Kidney tubule cell (primary cell): ENCODE measurements around the gene CDKN2AIP.
A peak's percentile ranks its signal among the peaks of the same experiment; 100 is the strongest.
"Not testable (repeated sequence)": the region's sequence is repeated elsewhere in the genome, so short reads cannot be mapped to it uniquely, and the experiment has no call there.

Experiments
- DNase-seq: peaks from one replicate; pipeline ENCODE4 v3.0.0-alpha.2; 2018; ENCODE audit warnings: low spot score

Gene CDKN2AIP

GRCh38 chr4:183413234-183414200 is 30.9 kb upstream of the CDKN2AIP start:
- DNase-seq = no peak

GRCh38 chr4:183416879-183417755 is 27.3 kb upstream of the CDKN2AIP start:
- no peak for DNase-seq

GRCh38 chr4:183422962-183423631 is 21.3 kb upstream of the CDKN2AIP start:
- DNase-seq = peak; percentile 96

- peak; percentile 33 for DNase-seq
Observed at GRCh38 chr4:183424109-183424744, 20.2 kb upstream of the CDKN2AIP start.

GRCh38 chr4:183426507-183426906 is 17.9 kb upstream of the CDKN2AIP start:
- DNase-seq = no peak

- no peak for DNase-seq
Observed at GRCh38 chr4:183429489-183429888, 14.9 kb upstream of the CDKN2AIP start.

GRCh38 chr4:183430317-183430993 is 14.0 kb upstream of the CDKN2AIP start:
- DNase-seq = no peak

- no peak for DNase-seq
Observed at GRCh38 chr4:183430994-183431347, 13.5 kb upstream of the CDKN2AIP start.

GRCh38 chr4:183431614-183432013 is 12.8 kb upstream of the CDKN2AIP start:
- no peak for DNase-seq

GRCh38 chr4:183433183-183433582 is 11.3 kb upstream of the CDKN2AIP start:
- not testable (repeated sequence) for DNase-seq

- DNase-seq = no peak
Observed at GRCh38 chr4:183434264-183434663, 10.2 kb upstream of the CDKN2AIP start.

- DNase-seq = peak; percentile 33
Observed at GRCh38 chr4:183434666-183435190, 9.7 kb upstream of the CDKN2AIP start.

- DNase-seq = no peak
Observed at GRCh38 chr4:183435803-183436202, 8.6 kb upstream of the CDKN2AIP start.

GRCh38 chr4:183436417-183436816 is 8.0 kb upstream of the CDKN2AIP start:
- peak; percentile 46 for DNase-seq

GRCh38 chr4:183437452-183437851 is 7.0 kb upstream of the CDKN2AIP start:
- peak; percentile 60 for DNase-seq

- DNase-seq = peak; percentile 99
Observed at GRCh38 chr4:183438458-183439113, 5.8 kb upstream of the CDKN2AIP start.

GRCh38 chr4:183441276-183441675 is 3.2 kb upstream of the CDKN2AIP start:
- DNase-seq = no peak

- no peak for DNase-seq
Observed at GRCh38 chr4:183443655-183444213, 702 bp upstream of the CDKN2AIP start.

GRCh38 chr4:183445097-183445428 is 627 bp downstream of the CDKN2AIP start:
- DNase-seq = peak; percentile 36

GRCh38 chr4:183447646-183448045 is 3.2 kb downstream of the CDKN2AIP start:
- DNase-seq = no peak
